Spinal cord (tissue), 10 donors: ENCODE data around the gene GABRR2. TPM values are rescaled to one million over a fixed set of nuclear protein-coding genes. Genes with fewer than 3 reads are reported as not detected.
"Not testable (repeated sequence)": the region's sequence is repeated elsewhere in the genome, so short reads cannot be mapped to it uniquely, and the experiment has no call there.

Experiments
- DNase-seq, 6 donors: peaks; one replicate each; pipeline versions ENCODE4 v3.0.0 to v3.0.0-alpha.2; 2013 to 2015; ENCODE audit warnings: low spot score in 6 of 6, low read depth in 4 of 6
- H3K27ac ChIP-seq: one replicate; pipeline ENCODE4 v1.5.1; 2013; ENCODE audit warnings: low read depth, low read length, control low read depth
- H3K27me3 ChIP-seq: one replicate; pipeline ENCODE4 v1.6.1; 2013; ENCODE audit warnings: low read length; ENCODE audit not compliant: control insufficient read depth, insufficient read depth
- H3K36me3 ChIP-seq: one replicate; pipeline ENCODE4 v1.6.1; 2013; ENCODE audit warnings: low read length; ENCODE audit not compliant: control insufficient read depth, insufficient read depth
- H3K4me1 ChIP-seq: one replicate; pipeline ENCODE4 v1.6.1; 2013; ENCODE audit warnings: low read length; ENCODE audit not compliant: control insufficient read depth, insufficient read depth
- H3K4me3 ChIP-seq: one replicate; pipeline ENCODE4 v1.5.1; 2013; ENCODE audit warnings: low read depth, low read length, control low read depth
- H3K9me3 ChIP-seq: one replicate; pipeline ENCODE4 v1.6.1; 2013; ENCODE audit warnings: low read length; ENCODE audit not compliant: control insufficient read depth, insufficient read depth
- WGBS: methylation state at CpG from one replicate; pipeline ENCODE4 v1.1.5; 2013; ENCODE audit warnings: missing lambda C conversion rate; ENCODE audit not compliant: insufficient coverage; 5-methylcytosine and 5-hydroxymethylcytosine counted together
- polyA plus RNA-seq, 2 donors: library from polyadenylated mRNA; unstranded; fragments of 120-200 nt; gene quantifications; one replicate each; pipeline ENCODE4 v1.2.1, GENCODE V29; 2013; ENCODE audit not compliant: insufficient read length in 2 of 2
- total RNA-seq, 2 donors: library from RNA; depleted of rRNA in 1 of 2; stranded (reverse); fragments of 120-200 nt in 1 of 2; fragments of >200 nt in 1 of 2; gene quantifications; one replicate each; pipeline versions ENCODE4 v1.2.3 to v1.2.4, GENCODE V29; 2013 to 2014
- donor health status: healthy.

The GABRR2 gene
- total and polyA plus RNA-seq, 4 donors, result 0.39 to 0.89 (median 0.56) TPM

GRCh38 chr6:89237158-89237557, 77.9 kb downstream of the GABRR2 start:
- Histone ChIP-seq H3K9me3 (no peaks in the 10 kb centered on the region), H3K27ac (no peak overlapping the region), H3K4me1 (no peaks in the 10 kb centered on the region), H3K36me3 (no peaks in the 10 kb centered on the region), H3K4me3 (no peak overlapping the region), H3K27me3 (no peaks in the 10 kb centered on the region)
- no peak for DNase-seq

DNA sequence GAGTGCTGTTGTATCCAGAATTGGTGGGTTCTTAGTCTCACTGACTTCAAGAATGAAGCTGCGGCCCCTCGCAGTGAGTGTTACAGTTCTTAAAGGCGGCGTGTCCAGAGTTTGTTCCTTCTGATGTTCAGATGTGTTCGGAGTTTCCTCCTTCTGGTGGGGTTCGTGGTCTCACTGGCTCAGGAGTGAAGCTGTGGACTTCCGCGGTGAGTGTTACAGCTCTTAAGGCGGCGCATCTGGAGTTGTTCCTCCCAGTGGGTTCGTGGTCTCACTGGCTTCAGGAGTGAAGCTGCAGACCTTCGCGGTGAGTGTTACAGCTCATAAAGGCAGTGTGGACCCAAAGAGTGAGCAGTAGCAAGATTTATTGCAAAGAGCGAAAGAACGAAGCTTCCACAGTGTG, 81.5 kb downstream of the GABRR2 start:
- not testable (repeated sequence) for H3K27ac ChIP-seq, H3K36me3 ChIP-seq, H3K9me3 ChIP-seq, H3K4me1 ChIP-seq, H3K27me3 ChIP-seq, H3K4me3 ChIP-seq, DNase-seq
- WGBS, result 90% methylated on average over 13 of the region's 15 CpGs

- no peaks in the 10 kb centered on the region for H3K9me3 ChIP-seq
- no peaks in the 10 kb centered on the region for H3K4me1 ChIP-seq
- DNase-seq, result no peak
- no peak overlapping the region for H3K27ac ChIP-seq
- H3K36me3 ChIP-seq, result no peaks in the 10 kb centered on the region
- no CpG with 5 or more reads among the region's 4 CpGs for WGBS
- no peak overlapping the region for H3K4me3 ChIP-seq
- H3K27me3 ChIP-seq, result no peaks in the 10 kb centered on the region
Observed at GRCh38 chr6:89222712-89223039, 92.4 kb downstream of the GABRR2 start.

- WGBS, result 61% methylated on average over 4 of the region's 7 CpGs
- H3K27me3 ChIP-seq, result no peaks in the 10 kb centered on the region
- H3K4me1 ChIP-seq, result no peaks in the 10 kb centered on the region
- H3K27ac ChIP-seq, result no peak overlapping the region
- no peaks in the 10 kb centered on the region for H3K36me3 ChIP-seq
- H3K9me3 ChIP-seq, result no peaks in the 10 kb centered on the region
- no peak for DNase-seq
- no peak overlapping the region for H3K4me3 ChIP-seq
Observed at GRCh38 chr6:89221971-89222711, 93.0 kb downstream of the GABRR2 start.

GRCh38 chr6:89221129-89221528, 94.0 kb downstream of the GABRR2 start:
- H3K36me3 ChIP-seq, result no peaks in the 10 kb centered on the region
- 53% methylated on average over 2 of the region's 3 CpGs for whole genome bisulfite sequencing
- H3K4me3 ChIP-seq, result no peak overlapping the region
- no peaks in the 10 kb centered on the region for H3K4me1 ChIP-seq
- H3K27ac ChIP-seq, result no peak overlapping the region
- no peak for DNase-seq
- H3K27me3 ChIP-seq, result no peaks in the 10 kb centered on the region
- no peaks in the 10 kb centered on the region for H3K9me3 ChIP-seq

GRCh38 chr6:89217299-89217910, 97.7 kb downstream of the GABRR2 start, which contains the start of gene GABRR1:
GABRR1 (minus strand) TSS chr6:89217358; CDS start chr6:89217322, 36 bp downstream.
- Histone ChIP-seq H3K9me3 (no peaks in the 10 kb centered on the region), H3K27ac (no peak within 1 kb of the TSS), H3K36me3 (no peaks in the 10 kb centered on the region), H3K27me3 (no peaks in the 10 kb centered on the region), H3K4me3 (no peak within 1 kb of the TSS), H3K4me1 (no peaks in the 10 kb centered on the region)
- peak in 1 of 6 donors; percentile 50 for DNase-seq
- 80% methylated on average over 3 of the region's 10 CpGs for WGBS

DNA sequence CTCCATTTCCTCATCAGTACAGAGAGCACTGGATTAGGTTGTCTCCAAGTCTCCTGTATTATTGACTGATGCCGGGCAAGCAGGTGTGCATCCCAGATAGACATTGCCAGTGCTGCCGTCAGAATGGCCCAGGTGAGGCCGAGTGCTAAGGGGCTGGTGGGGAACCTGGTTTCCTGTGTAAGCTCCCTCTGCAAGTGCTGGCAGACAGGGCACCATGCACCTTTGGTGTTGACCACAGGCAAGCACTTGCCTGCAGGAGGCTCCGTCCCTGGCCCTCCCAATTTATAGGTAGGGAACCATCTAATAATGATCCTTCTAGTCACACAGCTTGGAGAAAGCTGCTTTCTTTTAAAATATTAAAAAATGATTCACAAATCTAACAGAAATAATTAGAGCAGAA, 98.7 kb downstream of the GABRR2 start:
- H3K27me3 ChIP-seq, result no peaks in the 10 kb centered on the region
- DNase-seq, result no peak
- 97% methylated on average over 3 of the region's 4 CpGs for WGBS

GRCh38 chr6:89215391-89215790, 99.7 kb downstream of the GABRR2 start:
- no peak overlapping the region for H3K4me3 ChIP-seq
- no peaks in the 10 kb centered on the region for H3K4me1 ChIP-seq
- no peaks in the 10 kb centered on the region for H3K27me3 ChIP-seq
- no peak for DNase-seq
- no peak overlapping the region for H3K27ac ChIP-seq
- no peaks in the 10 kb centered on the region for H3K36me3 ChIP-seq
- H3K9me3 ChIP-seq, result no peaks in the 10 kb centered on the region

More for the DNA sequence above, 98.7 kb downstream of the GABRR2 start:
- Histone ChIP-seq H3K4me1 (no peaks in the 10 kb centered on the region), H3K4me3 (no peak overlapping the region), H3K36me3 (no peaks in the 10 kb centered on the region), H3K27ac (no peak overlapping the region), H3K9me3 (no peaks in the 10 kb centered on the region)

DNA sequence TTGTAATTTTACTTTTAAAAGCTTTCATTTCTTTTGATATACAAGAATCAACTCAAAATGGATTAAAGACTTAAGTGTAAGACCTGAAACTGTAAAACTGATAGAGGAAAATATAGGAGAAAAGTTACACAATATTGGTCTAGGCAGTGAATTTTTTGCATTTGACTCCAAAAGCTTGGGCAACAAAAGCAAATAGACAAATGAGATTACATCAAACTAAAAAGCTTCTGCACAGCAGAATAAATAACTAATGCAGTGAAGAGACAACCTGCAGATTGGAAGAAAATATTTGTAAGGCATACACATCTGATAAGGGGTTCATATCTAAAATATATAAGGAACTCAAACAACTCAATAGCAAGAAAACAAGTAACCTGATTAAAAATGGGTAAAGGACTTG, 100.9 kb downstream of the GABRR2 start:
- DNase-seq, result no peak
- Histone ChIP-seq H3K27ac (no peak overlapping the region), H3K4me1 (no peaks in the 10 kb centered on the region), H3K27me3 (no peaks in the 10 kb centered on the region), H3K9me3 (no peaks in the 10 kb centered on the region), H3K36me3 (no peaks in the 10 kb centered on the region), H3K4me3 (no peak overlapping the region)

GRCh38 chr6:89212472-89212871, 102.6 kb downstream of the GABRR2 start:
- 64% methylated on average over 3 of the region's 5 CpGs for WGBS
- H3K4me3 ChIP-seq, result no peak overlapping the region
- no peak for DNase-seq

More at GRCh38 chr6:89212472-89212871, 102.6 kb downstream of the GABRR2 start:
- H3K27me3 ChIP-seq, result no peaks in the 10 kb centered on the region
- H3K9me3 ChIP-seq, result no peaks in the 10 kb centered on the region
- no peak overlapping the region for H3K27ac ChIP-seq
- peaks cover 3% of the 10 kb centered on the region for H3K4me1 ChIP-seq
- no peaks in the 10 kb centered on the region for H3K36me3 ChIP-seq
